ENCODE data around the gene AUTS2. TPM values are rescaled to one million over a fixed set of nuclear protein-coding genes. Genes with fewer than 3 reads are reported as not detected.

Gene AUTS2
- total RNA-seq, 1 experiment from 2014 or later: 50.0 TPM

DNA sequence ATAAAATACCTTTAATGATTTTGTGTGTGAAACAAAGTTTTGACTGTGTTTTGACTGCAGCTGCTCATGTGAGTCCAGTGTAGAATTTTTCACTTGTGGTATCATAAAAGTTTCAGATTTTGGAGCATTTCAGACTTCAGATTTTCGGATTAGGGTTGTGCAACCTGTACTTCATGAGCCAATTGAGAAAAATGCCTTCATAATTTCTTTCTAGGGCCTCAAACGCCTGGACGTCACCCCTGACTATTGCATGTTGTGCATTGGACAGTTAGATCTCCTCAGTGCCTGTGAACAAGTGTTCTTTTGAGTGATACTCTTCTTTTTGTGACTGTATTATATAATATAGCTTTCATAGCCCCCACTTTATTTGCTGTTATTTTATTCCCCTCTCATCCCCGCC, 161.1 kb downstream of the AUTS2 start:
- Mint-ChIP-seq H3K27ac (no peak overlapping the region), H3K4me3 (no peak overlapping the region), H3K27me3 (ENCODE audit: low read depth) (no peaks in the 10 kb centered on the region; the same call in 1 of the 2 replicates), H3K4me1 (peaks cover 38% of the 10 kb centered on the region), H3K36me3 (no peaks in the 10 kb centered on the region), H3K9me3 (no peaks in the 10 kb centered on the region)
- POLR2A ChIA-PET: no interaction called here
- DNase-seq (ENCODE audit: low spot score) (no peak), ATAC-seq (no peak)
- TF ChIP-seq IRF1 (CRISPR knock-in tag; IDR thresholded peaks at IDR 0.05) (no peak), CTCF (IDR thresholded peaks at IDR 0.05) (no peak), ELF4 (CRISPR knock-in tag; IDR thresholded peaks at IDR 0.05; ENCODE audit: low read depth) (no peak), KAT7 (CRISPR knock-in tag; IDR thresholded peaks at IDR 0.05; ENCODE audit: borderline replicate concordance) (no peak), TCF7 (CRISPR knock-in tag; IDR thresholded peaks at IDR 0.05; ENCODE audit: low read depth) (no peak), NR3C1 (CRISPR knock-in tag; conservative IDR thresholded peaks at IDR 0.05; ENCODE audit: low read depth) (no peak), EMX1 (CRISPR knock-in tag; IDR thresholded peaks at IDR 0.05) (no peak), GRHL2 (CRISPR knock-in tag; IDR thresholded peaks at IDR 0.05; ENCODE audit: insufficient replicate concordance, severe bottlenecking) (no peak), PRRX2 (CRISPR knock-in tag; IDR thresholded peaks at IDR 0.05) (no peak), SP1 (CRISPR knock-in tag; conservative IDR thresholded peaks at IDR 0.05) (no peak), AFF4 (CRISPR knock-in tag; IDR thresholded peaks at IDR 0.05; ENCODE audit: borderline replicate concordance) (no peak), ZMAT4 (CRISPR knock-in tag; IDR thresholded peaks at IDR 0.05) (no peak)
- TF ChIP-seq, protein P1, sequence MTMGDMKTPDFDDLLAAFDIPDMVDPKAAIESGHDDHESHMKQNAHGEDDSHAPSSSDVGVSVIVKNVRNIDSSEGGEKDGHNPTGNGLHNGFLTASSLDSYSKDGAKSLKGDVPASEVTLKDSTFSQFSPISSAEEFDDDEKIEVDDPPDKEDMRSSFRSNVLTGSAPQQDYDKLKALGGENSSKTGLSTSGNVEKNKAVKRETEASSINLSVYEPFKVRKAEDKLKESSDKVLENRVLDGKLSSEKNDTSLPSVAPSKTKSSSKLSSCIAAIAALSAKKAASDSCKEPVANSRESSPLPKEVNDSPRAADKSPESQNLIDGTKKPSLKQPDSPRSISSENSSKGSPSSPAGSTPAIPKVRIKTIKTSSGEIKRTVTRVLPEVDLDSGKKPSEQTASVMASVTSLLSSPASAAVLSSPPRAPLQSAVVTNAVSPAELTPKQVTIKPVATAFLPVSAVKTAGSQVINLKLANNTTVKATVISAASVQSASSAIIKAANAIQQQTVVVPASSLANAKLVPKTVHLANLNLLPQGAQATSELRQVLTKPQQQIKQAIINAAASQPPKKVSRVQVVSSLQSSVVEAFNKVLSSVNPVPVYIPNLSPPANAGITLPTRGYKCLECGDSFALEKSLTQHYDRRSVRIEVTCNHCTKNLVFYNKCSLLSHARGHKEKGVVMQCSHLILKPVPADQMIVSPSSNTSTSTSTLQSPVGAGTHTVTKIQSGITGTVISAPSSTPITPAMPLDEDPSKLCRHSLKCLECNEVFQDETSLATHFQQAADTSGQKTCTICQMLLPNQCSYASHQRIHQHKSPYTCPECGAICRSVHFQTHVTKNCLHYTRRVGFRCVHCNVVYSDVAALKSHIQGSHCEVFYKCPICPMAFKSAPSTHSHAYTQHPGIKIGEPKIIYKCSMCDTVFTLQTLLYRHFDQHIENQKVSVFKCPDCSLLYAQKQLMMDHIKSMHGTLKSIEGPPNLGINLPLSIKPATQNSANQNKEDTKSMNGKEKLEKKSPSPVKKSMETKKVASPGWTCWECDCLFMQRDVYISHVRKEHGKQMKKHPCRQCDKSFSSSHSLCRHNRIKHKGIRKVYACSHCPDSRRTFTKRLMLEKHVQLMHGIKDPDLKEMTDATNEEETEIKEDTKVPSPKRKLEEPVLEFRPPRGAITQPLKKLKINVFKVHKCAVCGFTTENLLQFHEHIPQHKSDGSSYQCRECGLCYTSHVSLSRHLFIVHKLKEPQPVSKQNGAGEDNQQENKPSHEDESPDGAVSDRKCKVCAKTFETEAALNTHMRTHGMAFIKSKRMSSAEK (CRISPR knock-in tag; IDR thresholded peaks at IDR 0.05; ENCODE audit: borderline replicate concordance): no peak
- TF ChIP-seq, protein P2, sequence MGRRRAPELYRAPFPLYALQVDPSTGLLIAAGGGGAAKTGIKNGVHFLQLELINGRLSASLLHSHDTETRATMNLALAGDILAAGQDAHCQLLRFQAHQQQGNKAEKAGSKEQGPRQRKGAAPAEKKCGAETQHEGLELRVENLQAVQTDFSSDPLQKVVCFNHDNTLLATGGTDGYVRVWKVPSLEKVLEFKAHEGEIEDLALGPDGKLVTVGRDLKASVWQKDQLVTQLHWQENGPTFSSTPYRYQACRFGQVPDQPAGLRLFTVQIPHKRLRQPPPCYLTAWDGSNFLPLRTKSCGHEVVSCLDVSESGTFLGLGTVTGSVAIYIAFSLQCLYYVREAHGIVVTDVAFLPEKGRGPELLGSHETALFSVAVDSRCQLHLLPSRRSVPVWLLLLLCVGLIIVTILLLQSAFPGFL (CRISPR knock-in tag; IDR thresholded peaks at IDR 0.05; ENCODE audit: borderline replicate concordance): no peak
- TF ChIP-seq, protein P3, sequence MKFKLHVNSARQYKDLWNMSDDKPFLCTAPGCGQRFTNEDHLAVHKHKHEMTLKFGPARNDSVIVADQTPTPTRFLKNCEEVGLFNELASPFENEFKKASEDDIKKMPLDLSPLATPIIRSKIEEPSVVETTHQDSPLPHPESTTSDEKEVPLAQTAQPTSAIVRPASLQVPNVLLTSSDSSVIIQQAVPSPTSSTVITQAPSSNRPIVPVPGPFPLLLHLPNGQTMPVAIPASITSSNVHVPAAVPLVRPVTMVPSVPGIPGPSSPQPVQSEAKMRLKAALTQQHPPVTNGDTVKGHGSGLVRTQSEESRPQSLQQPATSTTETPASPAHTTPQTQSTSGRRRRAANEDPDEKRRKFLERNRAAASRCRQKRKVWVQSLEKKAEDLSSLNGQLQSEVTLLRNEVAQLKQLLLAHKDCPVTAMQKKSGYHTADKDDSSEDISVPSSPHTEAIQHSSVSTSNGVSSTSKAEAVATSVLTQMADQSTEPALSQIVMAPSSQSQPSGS (CRISPR knock-in tag; IDR thresholded peaks at IDR 0.05; ENCODE audit: borderline replicate concordance, low read depth): no peak
- CTCF ChIA-PET: no interaction called here
